ENCODE data around the gene KRT9. TPM values are rescaled to one million over a fixed set of nuclear protein-coding genes. Genes with fewer than 3 reads are reported as not detected.

Gene KRT9, protein sequence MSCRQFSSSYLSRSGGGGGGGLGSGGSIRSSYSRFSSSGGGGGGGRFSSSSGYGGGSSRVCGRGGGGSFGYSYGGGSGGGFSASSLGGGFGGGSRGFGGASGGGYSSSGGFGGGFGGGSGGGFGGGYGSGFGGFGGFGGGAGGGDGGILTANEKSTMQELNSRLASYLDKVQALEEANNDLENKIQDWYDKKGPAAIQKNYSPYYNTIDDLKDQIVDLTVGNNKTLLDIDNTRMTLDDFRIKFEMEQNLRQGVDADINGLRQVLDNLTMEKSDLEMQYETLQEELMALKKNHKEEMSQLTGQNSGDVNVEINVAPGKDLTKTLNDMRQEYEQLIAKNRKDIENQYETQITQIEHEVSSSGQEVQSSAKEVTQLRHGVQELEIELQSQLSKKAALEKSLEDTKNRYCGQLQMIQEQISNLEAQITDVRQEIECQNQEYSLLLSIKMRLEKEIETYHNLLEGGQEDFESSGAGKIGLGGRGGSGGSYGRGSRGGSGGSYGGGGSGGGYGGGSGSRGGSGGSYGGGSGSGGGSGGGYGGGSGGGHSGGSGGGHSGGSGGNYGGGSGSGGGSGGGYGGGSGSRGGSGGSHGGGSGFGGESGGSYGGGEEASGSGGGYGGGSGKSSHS
- total RNA-seq, result not detected in 2 replicates

DNA sequence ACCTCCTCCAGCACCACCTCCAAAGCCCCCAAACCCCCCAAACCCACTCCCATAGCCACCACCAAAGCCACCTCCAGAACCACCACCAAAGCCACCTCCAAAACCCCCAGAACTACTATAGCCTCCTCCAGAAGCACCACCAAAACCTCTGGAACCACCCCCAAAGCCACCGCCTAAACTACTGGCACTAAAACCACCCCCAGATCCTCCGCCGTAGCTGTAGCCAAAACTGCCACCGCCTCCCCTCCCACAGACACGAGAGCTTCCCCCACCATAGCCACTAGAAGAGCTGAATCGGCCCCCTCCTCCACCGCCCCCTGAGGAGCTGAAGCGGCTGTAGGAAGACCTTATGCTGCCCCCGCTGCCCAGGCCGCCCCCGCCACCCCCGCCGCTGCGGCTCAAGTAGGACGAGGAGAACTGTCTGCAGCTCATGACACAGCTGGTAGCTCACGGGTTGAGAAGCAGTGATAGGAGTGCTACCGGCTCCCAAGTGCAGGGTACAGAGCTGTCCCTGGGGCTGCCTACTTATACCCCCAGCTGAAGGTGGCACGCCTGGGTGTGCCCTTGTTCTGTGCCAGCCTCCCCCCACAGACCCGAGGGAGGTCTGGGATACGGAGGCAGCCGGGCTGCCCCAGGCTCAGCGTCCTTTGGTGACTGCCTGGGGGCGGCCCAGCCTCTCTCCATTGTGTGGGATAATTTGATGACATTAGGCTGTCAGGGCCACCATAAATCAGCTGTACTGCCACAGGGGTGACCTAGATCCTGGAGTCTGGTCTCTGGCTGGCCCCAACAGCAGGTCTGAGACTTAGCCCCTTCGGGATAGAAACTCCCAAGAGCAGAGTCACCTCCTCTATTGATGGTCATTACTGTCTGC is at the start of gene KRT9:
Gene KRT9, minus strand, starts transcription at position 499 of the 874 bp plus-strand sequence. Its CDS starts 67 bp downstream, at position 432.

GRCh38 chr17:41612376-41613160 is 40.7 kb upstream of the KRT9 start, which contains the start of gene KRT16:
Gene KRT16, minus strand, starts transcription at chr17:41612767. Its CDS starts 79 bp downstream, at chr17:41612688.

DNA sequence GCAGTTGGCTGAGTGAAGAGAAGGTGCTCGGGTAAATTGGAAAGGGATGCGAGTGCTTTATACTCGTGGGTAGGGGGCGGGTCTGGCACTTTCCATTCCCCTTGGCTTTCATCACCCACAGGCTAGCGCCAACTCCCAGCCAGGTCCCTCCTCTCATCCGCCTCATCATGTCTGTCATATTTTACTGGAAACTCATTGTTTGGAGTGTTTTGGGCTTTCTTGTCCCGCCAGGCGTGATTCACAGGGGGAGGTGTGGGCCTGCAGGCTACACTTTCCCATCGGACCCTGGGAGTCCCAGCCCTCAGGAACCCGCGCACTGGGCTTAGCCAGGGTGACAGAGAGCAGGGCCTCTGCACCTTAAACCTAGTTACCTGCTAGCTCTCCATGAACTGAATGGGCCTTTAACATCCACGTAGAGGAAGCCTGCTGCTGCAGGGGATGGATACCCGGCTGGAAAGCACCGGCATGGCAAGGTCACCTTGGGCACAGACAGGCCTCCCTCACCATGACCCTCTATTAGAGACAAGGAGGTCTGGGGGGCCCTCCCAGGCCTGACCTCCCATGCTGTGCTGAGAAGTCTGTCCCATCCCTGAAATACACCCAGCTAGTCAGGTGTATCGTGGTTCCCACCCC is 15.1 kb upstream of the KRT9 start, which contains the start of gene KRT14:
Gene KRT14, minus strand, starts transcription at position 33 of the 633 bp plus-strand sequence. CDS start 61 bp downstream, outside the sequence.

DNA sequence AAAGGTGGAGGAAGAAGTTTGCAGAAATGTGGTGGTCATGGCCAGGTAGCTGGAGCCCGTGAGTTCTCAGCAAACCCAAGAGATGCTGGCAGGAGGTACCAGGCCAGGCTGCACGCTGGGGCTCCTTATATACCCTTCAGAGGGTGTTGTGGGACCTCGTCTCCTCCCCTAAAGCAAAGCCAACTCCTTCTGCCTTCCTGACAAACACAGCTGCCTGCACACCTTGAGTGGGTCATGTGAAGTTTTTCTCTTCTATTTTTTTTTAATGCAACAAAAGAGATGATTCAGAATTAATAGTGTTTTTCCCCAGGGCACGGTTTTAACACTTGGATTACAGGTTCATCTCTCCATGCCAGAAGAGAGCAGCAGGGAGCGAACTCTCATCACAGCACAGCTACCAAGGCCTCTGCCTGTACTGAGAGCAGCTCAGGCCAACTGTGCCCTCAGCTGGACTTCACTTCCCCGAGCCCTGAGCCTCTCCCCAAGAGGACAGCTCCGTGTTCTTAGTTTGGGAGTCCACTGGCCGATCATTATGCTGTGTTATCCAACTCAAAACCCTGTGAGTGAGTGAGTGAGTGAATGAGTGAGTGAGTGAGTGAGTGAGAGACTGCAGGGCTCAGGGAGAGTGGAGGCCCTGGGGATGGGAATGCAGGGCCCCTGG is 52.9 kb downstream of the KRT9 start, which contains the start of gene KRT15:
Gene KRT15, minus strand, starts transcription at position 102 of the 661 bp plus-strand sequence. Its CDS starts 63 bp downstream, at position 39.

Other genes starting within 250 kb of the KRT9 start
- not detected in 2 replicates for gene KRT33A, start 221.2 kb downstream of the KRT9 start, total RNA-seq
- under 0.01 TPM in 1 of 2 replicates, not detected in the other for gene KRT33B, start 202.2 kb downstream of the KRT9 start, total RNA-seq
- 115 and 121 TPM in 2 replicates for gene KRT34, start 189.8 kb downstream of the KRT9 start, total RNA-seq
- gene KRT31, start 174.5 kb downstream of the KRT9 start, total RNA-seq, result not detected in 2 replicates
- 0.71 TPM in 1 of 2 replicates, not detected in the other for gene KRT37, start 147.5 kb downstream of the KRT9 start, total RNA-seq
- 0.18 TPM in 1 of 2 replicates, not detected in the other for gene KRT38, start 131.1 kb downstream of the KRT9 start, total RNA-seq
- gene KRT32, start 104.7 kb downstream of the KRT9 start, total RNA-seq, result 0.18 TPM in 1 of 2 replicates, not detected in the other
- not detected in 2 replicates for gene KRT35, start 90.9 kb downstream of the KRT9 start, total RNA-seq
- not detected in 2 replicates for gene KRT36, start 82.1 kb downstream of the KRT9 start, total RNA-seq
- gene KRT13, start 66.4 kb downstream of the KRT9 start, total RNA-seq, result 0.35 TPM in 1 of 2 replicates, not detected in the other
- 5.3 and 13.8 TPM in 2 replicates for gene KRT15, start 53.2 kb downstream of the KRT9 start, total RNA-seq
- 631 and 654 TPM in 2 replicates for gene KRT19, start 43.8 kb downstream of the KRT9 start, total RNA-seq
- not detected in 2 replicates for gene KRT14, start 14.8 kb upstream of the KRT9 start, total RNA-seq
- not detected in 2 replicates for gene KRT16, start 40.7 kb upstream of the KRT9 start, total RNA-seq
- gene KRT17, start 52.5 kb upstream of the KRT9 start, total RNA-seq, result 3.5 and 9.2 TPM in 2 replicates
- 61.0 and 63.1 TPM in 2 replicates for gene EIF1, start 116.8 kb upstream of the KRT9 start, total RNA-seq
- gene GAST, start 140.3 kb upstream of the KRT9 start, total RNA-seq, result not detected in 2 replicates
- not detected in 2 replicates for gene HAP1, start 162.6 kb upstream of the KRT9 start, total RNA-seq
- 19.0 and 26.9 TPM in 2 replicates for gene JUP, start 214.7 kb upstream of the KRT9 start, total RNA-seq
- gene P3H4, start 239.9 kb upstream of the KRT9 start, total RNA-seq, result 59.5 and 95.4 TPM in 2 replicates
- 319 and 330 TPM in 2 replicates for gene FKBP10, start 240.9 kb upstream of the KRT9 start, total RNA-seq